HL-60 (cell line): ENCODE measurements around the gene CPT2.

Experiments
- CTCF ChIP-seq: IDR thresholded peaks from one replicate; pipeline ENCODE4 v1.5.1; 2011; ENCODE audit warnings: low read length, control low read depth, inconsistent platforms; ENCODE audit not compliant: insufficient read depth
- POLR2AphosphoS5 ChIP-seq: IDR thresholded peaks from 2 replicates; pipeline ENCODE4 v1.6.1; 2012; ENCODE audit warnings: low read depth

GRCh38 chr1:53244141-53244540 lies 47.5 kb downstream of the CPT2 start:
- TF ChIP-seq CTCF: no peak
- no peak for TF ChIP-seq POLR2AphosphoS5
